Body of pancreas (tissue), 4 donors: ENCODE data around the gene RASSF5. TPM values are rescaled to one million over a fixed set of nuclear protein-coding genes. Genes with fewer than 3 reads are reported as not detected.
A peak's percentile ranks its signal among the peaks of the same experiment; 100 is the strongest.
"Not testable (repeated sequence)": the region's sequence is repeated elsewhere in the genome, so short reads cannot be mapped to it uniquely, and the experiment has no call there.

ENCODE experiments used
- ATAC-seq: fragments of 150-250 bp; one replicate; pipeline ENCODE4 v1.9.1; 2016
- DNase-seq, 4 donors: peaks; one replicate each; pipeline ENCODE4 v3.0.0-alpha.2; 2019
- H3K27ac ChIP-seq, 4 donors: fragments of 200-600 bp; sonication (generic); 1 replicate in 3 of 4; 2 replicates in 1 of 4; pipeline versions ENCODE4 v1.5.1 to v1.6.1; 2016 to 2019; ENCODE audit warnings: mild to moderate bottlenecking in 1 of 4, mixed read lengths in 1 of 4, moderate library complexity in 1 of 4
- H3K27me3 ChIP-seq, 2 donors: fragments of 200-600 bp; sonication (generic); one replicate each; pipeline ENCODE4 v1.6.0; 2016; ENCODE audit warnings: mild to moderate bottlenecking in 1 of 2
- H3K36me3 ChIP-seq, 2 donors: fragments of 200-600 bp; sonication (generic); replicated peaks in 1 of 2; 2 replicates each; pipeline ENCODE4 v1.5.1; 2016; ENCODE audit warnings: low read depth in 2 of 2; ENCODE audit not compliant: insufficient read depth in 1 of 2
- H3K4me1 ChIP-seq: fragments of 200-600 bp; sonication (generic); one replicate; pipeline ENCODE4 v1.6.0; 2016
- H3K4me3 ChIP-seq, 2 donors: fragments of 200-600 bp; sonication (generic); 1 replicate in 1 of 2; 2 replicates in 1 of 2; pipeline ENCODE4 v1.5.1; 2016 to 2019
- H3K9me3 ChIP-seq, 3 donors: fragments of 200-600 bp; sonication (generic); 1 replicate in 2 of 3; 2 replicates in 1 of 3; pipeline ENCODE4 v1.5.1; 2016
- CTCF ChIP-seq, 7 experiments: fragments of 450-650 bp in 4 of 7; fragments of 200-600 bp in 3 of 7; sonication (generic) in 3 of 7; IDR thresholded peaks; one replicate each; pipeline ENCODE4 v1.5.1; 2016 to 2019; ENCODE audit warnings: antibody characterized with exemption in 7 of 7
- POLR2A ChIP-seq, 3 donors: fragments of 450-650 bp; IDR thresholded peaks; one replicate each; pipeline ENCODE4 v1.6.1; 2016; ENCODE audit warnings: antibody characterized with exemption in 3 of 3, mild to moderate bottlenecking in 2 of 3
- WGBS, 2 donors: methylation state at CpG; one replicate each; pipeline ENCODE4 v1.1.5; 2017; 5-methylcytosine and 5-hydroxymethylcytosine counted together
- intact Hi-C: fragments of 100-400 bp; cut with DNase I; formaldehyde crosslinking; loops from one replicate; pipeline ENCODE4 v1.15.1; 2023
- total RNA-seq, 2 donors: library from RNA; depleted of rRNA; stranded (reverse); fragments of >200 nt; gene quantifications; one replicate each; pipeline ENCODE4 v1.1.0, GENCODE V29; 2016

RASSF5 gene
- total RNA-seq, 2 donors from 2014 or later = 21.5 to 35.9 TPM

GRCh38 chr1:206609229-206609991 is 102.1 kb downstream of the RASSF5 start:
- intact Hi-C loops = no loop called here
- peaks cover 0 to 5% of the 10 kb centered on the region in 2 donors for H3K36me3 ChIP-seq
- no peak overlapping the region for H3K27ac ChIP-seq
- 55 to 69% methylated on average over 4 of the region's 4 CpGs for WGBS, 2 donors
- ATAC-seq (no peak), DNase-seq (no peak)
- TF ChIP-seq POLR2A (IDR thresholded peaks at IDR 0.05) (no peak), CTCF (IDR thresholded peaks at IDR 0.05) (no peak)
- peaks cover 12% of the 10 kb centered on the region for H3K4me1 ChIP-seq
- no peak overlapping the region for H3K4me3 ChIP-seq
- no peaks in the 10 kb centered on the region for H3K27me3 ChIP-seq
- no peaks in the 10 kb centered on the region for H3K9me3 ChIP-seq

- H3K4me3 ChIP-seq = peak within 1 kb of the TSS; percentile 38 to 53
- peaks cover 12% of the 10 kb centered on the region for H3K4me1 ChIP-seq
- peak; percentile 98 to 100 (median 99) for TF ChIP-seq CTCF (IDR thresholded peaks at IDR 0.05)
- TF ChIP-seq POLR2A (IDR thresholded peaks at IDR 0.05) = peak; percentile 81 to 97 (median 95)
- peak within 1 kb of the TSS; percentile 66 to 94 (median 86) for H3K27ac ChIP-seq
- no peaks in the 10 kb centered on the region for H3K36me3 ChIP-seq
- DNase-seq (peak; percentile 95 to 97 (median 96)), ATAC-seq (peak; percentile 99)
- intact Hi-C loops = no loop called here
- 4 to 8% methylated on average over 18 to 48 of the region's 48 CpGs for WGBS, 2 donors
- no peaks in the 10 kb centered on the region for H3K9me3 ChIP-seq
- H3K27me3 ChIP-seq = no peaks in the 10 kb centered on the region
Measured at GRCh38 chr1:206612129-206612876, 105.0 kb downstream of the RASSF5 start, which contains the start of gene EIF2D. Gene EIF2D, minus strand, starts transcription at chr1:206612465. Its CDS starts 123 bp downstream, at chr1:206612342.

- H3K4me1 ChIP-seq, ATAC-seq, H3K9me3 ChIP-seq, DNase-seq, H3K4me3 ChIP-seq, intact Hi-C loops, H3K36me3 ChIP-seq, H3K27ac ChIP-seq, H3K27me3 ChIP-seq: not testable (repeated sequence)
- WGBS, 2 donors = 87 to 100% methylated on average over 2 of the region's 2 CpGs
Measured at GRCh38 chr1:206626396-206626795, 119.1 kb downstream of the RASSF5 start.

GRCh38 chr1:206628916-206629315 is 121.6 kb downstream of the RASSF5 start:
- no peak for ATAC-seq
- TF ChIP-seq POLR2A (IDR thresholded peaks at IDR 0.05) = no peak
- no peak for TF ChIP-seq CTCF (IDR thresholded peaks at IDR 0.05)
- no peaks in the 10 kb centered on the region for H3K36me3 ChIP-seq
- WGBS, 2 donors = 0 to 48% methylated on average over 1 of the region's 1 CpG
- no peak overlapping the region for H3K4me3 ChIP-seq
- no peak overlapping the region for H3K27ac ChIP-seq
- H3K4me1 ChIP-seq = peaks cover 6% of the 10 kb centered on the region
- intact Hi-C loops = no loop called here
- no peaks in the 10 kb centered on the region for H3K9me3 ChIP-seq
- no peak for DNase-seq
- no peaks in the 10 kb centered on the region for H3K27me3 ChIP-seq

GRCh38 chr1:206631085-206631509 is 123.8 kb downstream of the RASSF5 start:
- H3K9me3 ChIP-seq = no peaks in the 10 kb centered on the region
- peak; percentile 31 to 64 (median 45) for TF ChIP-seq CTCF (IDR thresholded peaks at IDR 0.05)
- no peak for TF ChIP-seq POLR2A (IDR thresholded peaks at IDR 0.05)
- no peaks in the 10 kb centered on the region for H3K36me3 ChIP-seq
- peak; percentile 58 to 81 (median 72) for DNase-seq
- peak; percentile 26 for ATAC-seq
- no peaks in the 10 kb centered on the region for H3K27me3 ChIP-seq
- peaks cover 17% of the 10 kb centered on the region for H3K4me1 ChIP-seq
- H3K4me3 ChIP-seq = no peak overlapping the region
- 30 to 48% methylated on average over 4 of the region's 4 CpGs for WGBS, 2 donors
- peak overlapping the region in 1 of 4 donors; percentile 29 for H3K27ac ChIP-seq
- intact Hi-C loops = loop anchor here (5.0 kb wide), 1 partner anchor 36 kb away; no protein-coding TSS in a partner anchor
